Activated CD4-positive, CD25-positive, alpha-beta regulatory T cell (primary cell): ENCODE measurements around the gene CYB5B.
"Not testable (repeated sequence)": the region's sequence is repeated elsewhere in the genome, so short reads cannot be mapped to it uniquely, and the experiment has no call there.

Experiments used
- DNase-seq, 4 experiments: peaks; one replicate each; lab custom pipeline; 2025; lab: John Stamatoyannopoulos, UW

CYB5B gene

GRCh38 chr16:69410219-69410990 lies 14.0 kb upstream of the CYB5B start:
- no peak for DNase-seq

DNA sequence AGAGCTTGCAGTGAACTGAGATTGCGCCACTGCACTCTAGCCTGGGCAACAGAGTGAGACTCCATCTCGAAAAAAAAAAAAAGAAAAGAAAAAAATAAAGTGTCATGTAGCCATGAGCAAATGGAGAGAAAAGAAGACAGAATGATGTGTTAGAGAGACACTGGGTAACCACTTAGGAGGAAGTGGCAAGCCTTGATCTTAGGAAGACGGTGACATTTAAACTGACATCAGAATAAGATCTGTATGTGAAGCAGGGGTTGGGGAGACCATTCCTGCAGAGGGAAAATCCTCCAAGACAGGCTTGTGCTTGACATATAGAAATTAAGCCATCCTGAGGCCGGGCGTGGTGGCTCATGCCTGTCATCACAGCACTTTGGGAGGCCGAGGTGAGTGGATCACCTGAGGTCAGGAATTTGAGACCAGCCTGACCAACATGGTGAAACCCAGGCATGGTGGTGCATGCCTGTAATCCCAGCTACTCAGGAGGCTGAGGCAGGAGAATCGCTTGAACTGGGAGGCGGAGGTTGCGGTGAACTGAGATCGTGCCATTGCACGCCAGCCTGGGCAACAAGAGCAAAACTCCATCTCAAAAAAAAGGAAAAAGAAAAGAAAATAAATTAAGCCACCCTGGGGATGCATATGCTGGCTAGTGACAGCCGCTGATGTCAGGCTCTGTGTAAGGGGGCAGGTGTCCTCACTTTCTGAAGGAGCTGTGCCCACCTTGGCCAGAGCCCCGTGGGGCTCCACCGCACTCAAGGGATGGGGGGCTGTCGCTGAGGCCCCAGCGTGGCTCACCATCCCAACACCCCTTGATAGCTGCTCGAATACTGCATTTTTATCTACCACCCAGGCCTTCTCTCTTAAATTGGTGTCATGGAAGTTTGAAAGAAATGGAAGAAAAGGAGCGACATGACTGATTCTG lies 13.1 kb upstream of the CYB5B start:
- DNase-seq, result no peak

DNA sequence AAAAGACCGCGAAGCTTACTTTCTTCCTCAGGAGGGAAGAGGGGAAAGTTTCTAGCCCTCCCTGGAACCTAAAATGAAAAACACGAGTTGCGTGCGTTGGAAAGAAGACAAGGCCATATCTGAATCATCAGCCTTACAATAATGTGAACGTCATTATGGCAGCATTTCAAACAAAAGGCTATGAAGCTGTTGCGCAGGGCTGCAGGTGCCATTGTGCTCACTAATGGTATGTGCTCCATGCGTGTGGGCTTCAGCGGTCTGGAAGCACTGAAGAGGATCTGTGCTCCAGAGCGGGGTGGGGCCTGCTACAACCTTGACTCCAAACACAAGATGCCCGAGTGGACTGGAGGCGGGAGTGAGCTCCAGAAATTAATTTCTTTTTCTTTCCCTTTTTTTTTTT lies 12.1 kb upstream of the CYB5B start:
- no peak for DNase-seq

DNA sequence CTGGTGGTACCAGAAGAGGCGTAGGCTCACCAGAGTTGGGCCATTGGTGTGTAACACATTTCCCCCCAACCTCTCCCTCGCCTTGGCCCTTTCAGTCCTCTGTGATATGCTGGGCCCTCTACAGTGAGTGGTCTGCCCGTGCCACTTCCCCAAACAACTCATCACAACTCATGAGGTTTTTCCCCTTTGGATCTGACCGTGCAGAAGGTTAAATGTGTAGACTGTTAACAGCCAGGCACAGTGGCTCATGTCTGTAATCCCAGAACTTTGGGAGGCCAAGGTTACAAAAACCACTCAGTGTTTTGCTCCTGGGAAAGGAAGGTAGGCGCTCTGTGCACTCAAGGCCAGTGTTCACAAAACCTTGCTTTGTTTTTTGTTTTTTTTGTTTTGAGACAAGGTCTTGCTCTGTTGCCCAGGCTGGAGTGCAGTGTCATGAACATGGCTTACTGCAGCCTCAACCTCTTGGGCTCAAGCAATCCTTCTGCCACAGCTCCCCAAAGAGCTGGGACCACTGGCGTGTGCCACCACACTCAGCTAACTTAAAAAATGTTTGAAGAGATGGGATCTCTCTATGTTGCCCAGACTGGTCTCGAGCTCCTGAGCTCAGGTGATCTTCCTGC lies 11.3 kb upstream of the CYB5B start:
- no peak for DNase-seq

- no peak for DNase-seq
These were observed 6.8 kb upstream of the CYB5B start for GRCh38 chr16:69417520-69418199.

DNA sequence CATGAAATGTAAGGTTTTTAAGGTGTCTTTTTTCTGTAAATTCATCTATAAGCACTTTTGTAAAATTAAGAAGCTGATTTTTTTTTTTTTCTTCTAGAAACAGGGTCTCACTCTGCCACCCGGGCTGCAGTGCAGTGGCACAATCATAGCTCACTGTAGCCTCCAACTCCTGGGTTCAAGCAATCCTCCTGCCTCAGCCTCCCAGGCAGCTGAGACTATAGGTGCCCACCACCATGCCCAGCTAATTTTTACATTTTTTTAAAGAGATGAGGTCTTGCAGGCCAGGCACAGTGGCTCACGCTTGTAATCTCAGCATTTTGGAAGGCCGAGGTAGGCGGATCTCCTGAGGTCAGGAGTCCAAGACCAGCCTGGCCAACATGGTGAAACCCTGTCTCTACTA lies 4.5 kb upstream of the CYB5B start:
- no peak for DNase-seq

DNA sequence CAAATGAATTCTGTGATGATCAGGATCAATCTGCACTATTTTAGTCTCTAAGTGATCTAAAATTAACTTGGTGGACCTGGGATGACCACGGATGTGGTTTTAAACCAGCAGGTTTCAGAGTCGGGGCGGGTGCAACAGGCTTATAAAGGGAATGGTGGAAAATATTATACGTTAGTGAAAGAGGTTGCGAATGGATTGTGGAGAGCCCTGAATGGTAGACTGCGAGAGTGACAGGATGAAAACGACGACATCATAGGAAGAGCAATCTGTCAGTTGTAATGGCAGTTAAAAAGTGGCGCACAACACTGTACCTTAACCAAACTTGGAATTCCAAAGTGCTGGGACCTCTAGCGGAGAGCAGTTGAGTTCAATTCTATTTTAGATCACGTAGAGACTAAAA lies 1.2 kb upstream of the CYB5B start:
- DNase-seq, result no peak

DNA sequence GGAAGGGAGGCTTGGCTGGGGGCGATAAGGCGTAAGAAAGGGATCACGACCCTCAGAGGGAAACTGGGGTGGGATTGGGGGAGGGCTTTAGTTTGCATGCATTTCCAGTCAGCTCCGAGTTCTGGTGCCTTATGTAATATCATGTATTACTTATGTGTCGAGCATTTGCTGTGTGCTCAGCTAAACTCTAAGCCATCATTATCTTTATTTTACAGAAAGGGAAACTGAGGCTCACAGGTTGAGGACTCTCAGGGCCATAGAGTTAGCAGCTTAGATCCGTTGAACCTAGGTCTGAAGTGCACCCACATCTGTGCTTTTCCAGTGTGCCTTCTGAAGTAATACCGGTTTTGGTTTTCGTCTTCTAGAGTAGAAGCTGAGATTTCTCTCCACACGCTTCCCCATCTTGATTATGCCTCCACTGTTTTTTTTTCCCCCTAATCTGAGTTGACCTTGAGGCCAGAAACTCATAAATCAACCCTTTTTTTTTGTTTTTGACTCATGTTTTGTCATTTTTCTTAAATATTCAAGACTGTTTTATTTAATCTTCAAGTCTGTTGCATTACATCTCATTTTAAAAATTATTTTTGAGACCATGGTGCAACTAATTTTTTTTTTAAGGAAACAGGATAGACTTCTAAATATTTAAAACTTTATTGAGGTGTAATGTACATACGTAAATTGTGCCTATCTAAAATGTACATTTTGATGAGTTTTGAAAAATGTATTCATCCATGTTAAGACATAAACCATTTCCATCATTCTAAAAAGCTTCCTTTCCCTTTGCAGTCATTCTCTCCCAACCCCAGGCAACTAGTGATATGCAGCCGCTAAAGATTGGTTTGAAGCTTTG lies 741 bp downstream of the CYB5B start:
- no peak for DNase-seq

DNA sequence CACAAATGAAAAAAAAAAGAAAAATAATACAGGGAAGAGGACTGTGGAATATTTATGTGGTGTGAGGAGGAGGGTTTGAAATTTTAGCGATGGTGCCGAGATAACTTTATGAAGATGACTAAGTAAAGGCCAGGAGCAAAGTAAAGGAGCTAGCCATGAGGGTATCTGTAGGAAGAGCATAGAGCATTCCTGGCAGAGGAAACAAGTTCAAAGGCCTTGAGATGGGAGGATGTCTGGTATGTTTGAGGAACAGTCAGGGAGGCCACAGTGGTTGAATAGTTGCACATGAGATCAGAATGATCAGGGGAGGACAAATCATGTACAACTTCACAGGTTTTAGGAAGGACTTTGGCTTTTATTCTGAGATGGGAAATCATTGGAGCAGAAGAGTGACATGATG lies 4.2 kb downstream of the CYB5B start:
- DNase-seq, result no peak

- not testable (repeated sequence) for DNase-seq
These were observed 4.7 kb downstream of the CYB5B start for GRCh38 chr16:69429058-69429640.

- no peak for DNase-seq
These were observed 7.6 kb downstream of the CYB5B start for GRCh38 chr16:69431948-69432468.

GRCh38 chr16:69434066-69434465 lies 9.6 kb downstream of the CYB5B start:
- DNase-seq, result no peak

DNA sequence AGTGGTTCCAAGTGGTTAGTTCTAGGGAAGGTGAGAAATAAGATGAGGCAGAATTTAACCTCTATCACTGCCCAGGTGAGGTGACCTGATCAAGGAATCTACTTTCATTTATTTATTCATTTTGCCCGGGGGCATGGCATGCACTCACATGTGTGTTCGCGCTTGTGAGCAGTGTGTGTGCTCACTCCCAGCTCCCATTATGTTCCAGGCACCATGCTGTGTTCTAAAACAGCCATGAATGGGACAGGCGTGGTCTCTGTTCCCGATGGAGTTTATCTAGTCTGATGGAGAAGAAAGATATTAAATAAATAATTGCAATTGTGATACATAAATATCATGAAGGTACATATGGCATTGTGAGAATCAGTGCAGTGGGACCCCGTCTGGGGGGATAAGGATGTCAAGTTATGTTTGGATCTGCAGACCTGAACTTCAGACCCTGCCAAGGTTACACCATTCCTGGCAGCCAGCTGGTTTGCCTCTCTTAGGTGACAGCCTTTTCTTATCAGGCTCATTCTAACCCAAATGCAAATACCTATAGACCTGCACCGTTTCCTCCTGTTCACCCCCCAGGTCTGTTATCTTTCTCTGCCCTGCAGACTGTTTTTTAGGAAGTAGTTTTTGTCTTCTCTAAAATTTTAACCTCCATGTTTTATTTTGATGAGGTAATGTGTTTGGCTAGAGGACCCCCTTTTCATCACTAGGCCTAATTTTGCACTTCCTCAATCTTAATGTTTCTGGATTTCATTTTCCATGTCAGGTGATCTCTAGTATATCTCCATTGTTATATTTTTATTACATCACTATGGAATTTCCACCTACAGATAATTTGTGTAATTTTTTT lies 11.8 kb downstream of the CYB5B start:
- no peak for DNase-seq

DNA sequence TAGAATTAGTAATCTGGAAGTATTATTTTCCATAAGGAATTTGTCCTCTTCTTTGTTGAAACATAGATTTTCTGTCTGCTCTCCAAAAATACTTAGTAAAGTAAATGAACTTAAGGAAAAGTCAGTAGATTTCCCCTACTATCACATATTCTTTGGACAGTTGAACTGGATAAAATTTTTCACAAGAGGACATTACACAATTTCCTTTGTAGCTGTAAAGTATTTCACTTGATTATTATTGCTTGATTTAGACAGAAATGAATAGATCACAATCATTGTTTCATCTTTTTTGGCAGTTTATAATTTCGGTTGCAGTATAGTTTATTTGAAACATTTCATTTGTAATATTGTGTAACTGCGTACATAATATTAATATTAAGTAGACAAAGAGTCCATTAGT lies 12.5 kb downstream of the CYB5B start:
- DNase-seq, result no peak

- no peak for DNase-seq
These were observed 14.0 kb downstream of the CYB5B start for GRCh38 chr16:69438465-69438864.

DNA sequence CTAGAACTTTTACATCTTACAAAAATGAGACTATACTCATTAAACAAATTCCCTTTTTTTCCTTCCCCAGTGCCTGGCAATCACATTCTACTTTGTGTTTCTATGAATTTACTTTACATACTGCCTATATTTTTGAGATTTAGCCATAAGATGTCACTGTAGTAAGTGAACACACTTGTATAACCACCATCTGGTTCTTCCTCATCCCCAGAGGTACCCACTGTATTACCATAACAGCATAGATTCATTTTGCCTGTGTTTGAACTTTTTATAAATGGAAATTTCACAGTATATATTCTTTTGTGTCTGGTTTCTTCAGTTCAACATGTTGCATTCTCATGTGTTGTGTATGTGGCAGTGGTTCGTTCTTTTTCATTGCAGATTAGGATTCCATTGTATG lies 15.8 kb downstream of the CYB5B start:
- DNase-seq, result no peak

GRCh38 chr16:69441030-69441429 lies 16.6 kb downstream of the CYB5B start:
- DNase-seq, result not testable (repeated sequence)

DNA sequence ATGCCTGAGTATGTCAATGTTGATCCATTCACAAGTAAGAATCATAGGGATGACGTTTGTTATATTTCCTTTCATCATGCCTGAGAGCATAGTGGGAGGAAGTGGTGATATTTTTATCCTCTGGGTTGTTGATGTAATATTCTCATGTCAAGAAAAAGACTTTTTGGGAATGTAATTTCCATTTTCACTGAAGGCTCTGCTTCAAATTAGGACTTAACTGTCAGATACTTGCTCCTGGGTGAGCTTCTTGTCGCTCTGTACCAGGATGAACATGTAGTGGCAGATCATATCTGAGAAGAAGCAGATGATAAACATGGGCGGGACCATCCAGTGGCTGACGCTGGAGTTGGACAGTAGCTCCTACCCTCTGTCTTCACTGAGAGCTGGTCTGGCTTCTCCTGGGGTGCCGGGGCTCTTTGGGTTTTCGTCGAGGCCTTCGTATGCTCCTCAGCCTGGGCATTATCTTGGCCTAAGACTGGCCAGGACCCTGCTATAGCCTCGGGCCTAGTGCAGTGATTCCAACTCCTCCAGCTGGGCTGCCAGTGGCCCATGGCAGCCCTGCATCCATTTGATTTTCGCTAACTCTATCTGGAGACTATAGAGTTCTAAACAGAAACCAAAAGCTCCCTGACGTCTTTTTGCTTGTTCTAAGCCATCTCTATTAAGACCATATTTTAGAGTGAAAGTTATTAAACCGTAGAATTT lies 19.7 kb downstream of the CYB5B start:
- peak in 1 of 4 experiments; percentile 7 for DNase-seq
